GM23248 (cell line): ENCODE results near the gene ILF3. TPM values are rescaled to one million over a fixed set of nuclear protein-coding genes. Genes with fewer than 3 reads are reported as not detected.
A peak's percentile ranks its signal among the peaks of the same experiment; 100 is the strongest.

Experiments used
- DNase-seq: peaks from one replicate; pipeline ENCODE4 v3.0.0-alpha.2; 2015
- H2AFZ ChIP-seq: fragments of 200-600 bp; sonication (generic); 2 replicates; pipeline ENCODE4 v1.6.1; 2016; ENCODE audit warnings: antibody characterized with exemption
- H3F3A ChIP-seq: fragments of 200-600 bp; sonication (generic); 2 replicates; pipeline ENCODE4 v1.6.1; 2016; ENCODE audit warnings: mild to moderate bottlenecking, antibody characterized with exemption, mixed run types; ENCODE audit not compliant: insufficient read depth
- H3K27ac ChIP-seq: fragments of 200-600 bp; sonication (generic); 2 replicates; pipeline ENCODE4 v1.5.1; 2016; ENCODE audit warnings: mild to moderate bottlenecking
- H3K27me3 ChIP-seq: fragments of 200-600 bp; sonication (generic); replicated peaks from 2 replicates; pipeline ENCODE4 v1.6.1; 2016; ENCODE audit warnings: mild to moderate bottlenecking; ENCODE audit not compliant: insufficient read depth
- H3K36me3 ChIP-seq: fragments of 200-600 bp; sonication (generic); 2 replicates; pipeline ENCODE4 v1.6.1; 2016; ENCODE audit warnings: low read depth, mild to moderate bottlenecking
- H3K4me1 ChIP-seq: fragments of 200-600 bp; sonication (generic); 2 replicates; pipeline ENCODE4 v1.6.1; 2016; ENCODE audit warnings: mild to moderate bottlenecking; ENCODE audit not compliant: insufficient read depth
- H3K4me2 ChIP-seq: fragments of 200-600 bp; sonication (generic); one replicate; pipeline ENCODE4 v1.6.1; 2016; ENCODE audit warnings: mild to moderate bottlenecking; ENCODE audit not compliant: unreplicated experiment
- H3K4me3 ChIP-seq: fragments of 200-600 bp; sonication (generic); 2 replicates; pipeline ENCODE4 v1.5.1; 2016; ENCODE audit warnings: mild to moderate bottlenecking
- H3K79me2 ChIP-seq: fragments of 200-600 bp; sonication (generic); 2 replicates; pipeline ENCODE4 v1.6.1; 2016; ENCODE audit warnings: mild to moderate bottlenecking; ENCODE audit not compliant: insufficient read depth
- H3K9ac ChIP-seq: fragments of 200-600 bp; sonication (generic); 2 replicates; pipeline ENCODE4 v1.6.1; 2016; ENCODE audit warnings: mild to moderate bottlenecking
- H3K9me2 ChIP-seq: fragments of 200-600 bp; sonication (generic); 2 replicates; pipeline ENCODE4 v1.6.1; 2016; ENCODE audit warnings: mixed run types, mild to moderate bottlenecking, moderate library complexity; ENCODE audit not compliant: insufficient read depth
- H3K9me3 ChIP-seq: fragments of 200-600 bp; sonication (generic); one replicate; pipeline ENCODE4 v1.6.1; 2017; ENCODE audit warnings: low read depth
- H4K20me1 ChIP-seq: fragments of 200-600 bp; sonication (generic); 2 replicates; pipeline ENCODE4 v1.6.0; 2016; ENCODE audit not compliant: insufficient read depth
- EZH2 ChIP-seq: fragments of 200-600 bp; sonication (generic); IDR thresholded peaks from 2 replicates; pipeline ENCODE4 v1.6.1; 2018; ENCODE audit warnings: antibody characterized with exemption, mild to moderate bottlenecking; ENCODE audit not compliant: insufficient read depth, poor library complexity, severe bottlenecking
- EZH2phosphoT487 ChIP-seq: fragments of 200-600 bp; sonication (generic); IDR thresholded peaks from 2 replicates; pipeline ENCODE4 v1.6.1; 2018; ENCODE audit warnings: antibody characterized with exemption, moderate library complexity, mild to moderate bottlenecking, low read depth; ENCODE audit not compliant: insufficient read depth
- WGBS, 2 experiments: methylation state at CpG; one replicate each; pipeline ENCODE4 v1.1.6; 2015 to 2017; ENCODE audit warnings: low lambda C conversion rate in 2 of 2, low coverage in 1 of 2; ENCODE audit errors: missing lambda C conversion rate in 2 of 2; 5-methylcytosine and 5-hydroxymethylcytosine counted together
- in situ Hi-C: fragments of 300-500 bp; cut with MboI; formaldehyde crosslinking; loops from 2 replicates; pipeline ENCODE4 v1.15.0; 2020
- polyA plus RNA-seq: library from polyadenylated mRNA; unstranded; fragments of >200 nt; fragmentation: Nextera tagmentation; extraction: Ambion mirVana; gene quantifications from 2 replicates; pipeline ENCODE4 v1.2.1, GENCODE V29; 2016
- total RNA-seq: library from RNA; depleted of rRNA; stranded (reverse); fragments of >200 nt; shearing (Covaris generic); gene quantifications from 2 replicates; pipeline ENCODE4 v1.2.3, GENCODE V29; 2014

ILF3 gene
- total and polyA plus RNA-seq, 2 experiments from 2014 or later: 75.5 to 80.1 TPM

DNA sequence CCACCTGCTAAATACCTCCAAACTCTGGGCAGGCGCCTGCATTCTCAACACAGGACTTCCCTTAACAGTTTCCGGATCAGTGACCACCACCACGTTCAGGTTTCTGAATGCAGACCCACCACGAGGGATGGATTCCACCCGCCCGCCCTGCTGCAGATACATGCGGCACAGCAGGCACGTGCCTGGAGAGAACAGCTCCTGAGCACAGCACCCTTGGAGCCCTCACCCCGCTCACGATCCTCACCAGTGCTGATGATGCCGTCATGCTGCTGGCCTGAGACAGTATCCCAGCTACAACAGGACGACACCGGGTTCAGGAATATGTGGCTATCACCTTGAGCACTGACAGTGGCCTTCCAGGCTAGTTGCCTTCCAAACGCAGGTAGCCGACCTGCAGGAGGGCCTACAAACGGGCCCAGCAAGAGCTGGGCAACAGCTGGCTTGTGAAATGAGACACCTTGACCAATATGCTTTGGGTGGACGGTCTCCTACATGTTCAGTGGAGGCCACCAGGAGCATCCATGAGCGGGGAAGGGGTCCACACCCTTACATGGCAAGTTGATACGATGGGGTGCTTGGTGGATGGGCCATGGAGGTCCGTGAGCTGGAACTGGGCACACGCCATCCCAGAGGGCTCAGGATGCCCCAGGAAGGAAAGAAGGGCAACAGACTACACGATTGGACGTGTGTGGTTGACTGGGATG, 37.2 kb downstream of the ILF3 start:
- H2AFZ ChIP-seq: no peak overlapping the region
- no peaks in the 10 kb centered on the region for H3K9me3 ChIP-seq
- no peak overlapping the region for H3K4me2 ChIP-seq
- H3F3A ChIP-seq: peaks cover 11% of the 10 kb centered on the region
- H3K9ac ChIP-seq: no peak overlapping the region
- no peaks in the 10 kb centered on the region for H4K20me1 ChIP-seq
- H3K4me1 ChIP-seq: no peaks in the 10 kb centered on the region
- DNase-seq: no peak
- H3K9me2 ChIP-seq: no peaks in the 10 kb centered on the region
- 79% methylated on average over 23 of the region's 23 CpGs for WGBS, 2 experiments
- H3K4me3 ChIP-seq: no peak overlapping the region
- TF ChIP-seq EZH2 (no peak), EZH2phosphoT487 (no peak)
- in situ Hi-C loops: no loop called here
- no peaks in the 10 kb centered on the region for H3K27me3 ChIP-seq
- H3K36me3 ChIP-seq: 0 out of 2 replicates have a peak, but pooled peaks cover 3% of the 10 kb centered on the region
- no peaks in the 10 kb centered on the region for H3K79me2 ChIP-seq
- no peak overlapping the region for H3K27ac ChIP-seq

DNA sequence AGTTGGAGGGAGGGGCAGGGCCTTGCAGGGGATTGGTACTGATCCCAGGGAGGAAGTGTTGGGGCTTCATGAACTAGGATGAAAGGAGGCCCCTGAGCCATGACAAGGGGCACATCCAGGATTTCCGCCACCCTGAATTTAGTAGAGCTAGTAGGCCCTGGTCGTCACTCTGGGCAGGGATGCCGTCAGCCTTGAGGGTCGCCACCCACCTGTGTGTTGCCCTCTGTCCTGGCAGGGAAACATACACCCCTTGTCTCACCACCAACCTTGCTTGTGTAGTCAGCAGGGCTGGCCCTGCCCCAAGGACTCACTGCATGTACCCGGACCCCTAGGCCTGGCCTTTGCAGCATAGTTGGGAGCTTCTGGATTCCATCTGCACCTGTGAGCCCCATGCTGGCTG, 37.7 kb downstream of the ILF3 start:
- no peaks in the 10 kb centered on the region for H3K4me1 ChIP-seq
- H3K79me2 ChIP-seq: no peaks in the 10 kb centered on the region
- 0 out of 2 replicates have a peak, but pooled peaks cover 3% of the 10 kb centered on the region for H3K36me3 ChIP-seq
- WGBS, 2 experiments: 84 to 87% methylated on average over 5 of the region's 5 CpGs
- H3K4me3 ChIP-seq: no peak overlapping the region
- no peaks in the 10 kb centered on the region for H3K9me2 ChIP-seq
- H4K20me1 ChIP-seq: no peaks in the 10 kb centered on the region
- no peak overlapping the region for H2AFZ ChIP-seq
- no peak overlapping the region for H3K4me2 ChIP-seq
- H3K9ac ChIP-seq: no peak overlapping the region
- no peaks in the 10 kb centered on the region for H3K9me3 ChIP-seq
- H3F3A ChIP-seq: peaks cover 11% of the 10 kb centered on the region
- H3K27me3 ChIP-seq: no peaks in the 10 kb centered on the region
- TF ChIP-seq EZH2phosphoT487 (no peak), EZH2 (no peak)
- no peak for DNase-seq
- in situ Hi-C loops: no loop called here
- no peak overlapping the region for H3K27ac ChIP-seq

DNA sequence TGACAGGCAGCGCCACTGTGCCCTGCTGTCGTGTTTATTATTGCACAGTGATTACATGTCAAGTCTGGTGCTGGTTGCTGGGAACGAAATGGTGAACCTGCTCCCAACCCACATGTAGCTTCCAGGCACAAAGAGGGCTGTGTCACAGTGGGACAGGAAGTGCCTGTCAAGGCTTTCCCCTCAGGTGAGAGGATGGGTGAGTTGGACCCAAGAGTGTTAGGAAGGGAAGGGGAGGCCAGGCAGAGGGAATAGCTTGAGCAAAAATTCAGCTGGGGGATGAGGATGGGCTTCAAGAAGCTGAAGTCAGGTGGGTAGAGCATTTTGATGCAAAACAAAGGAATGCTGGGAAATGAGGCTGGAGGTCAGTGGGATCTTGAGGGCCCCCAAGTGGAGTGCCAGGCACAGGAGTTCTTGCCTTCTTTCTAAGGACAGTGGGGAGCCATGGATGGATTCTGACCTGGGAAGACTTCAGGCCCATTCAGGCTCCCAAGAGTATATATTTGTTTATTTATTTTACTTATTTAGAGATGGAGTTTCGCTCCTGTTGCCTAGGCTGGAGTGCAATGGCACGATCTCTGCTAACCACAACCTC, 38.6 kb downstream of the ILF3 start:
- Histone ChIP-seq H3F3A (peaks cover 11% of the 10 kb centered on the region), H3K9me3 (no peaks in the 10 kb centered on the region), H4K20me1 (no peaks in the 10 kb centered on the region), H3K4me1 (no peaks in the 10 kb centered on the region), H3K27ac (no peak overlapping the region), H3K27me3 (no peaks in the 10 kb centered on the region), H3K4me2 (no peak overlapping the region), H3K79me2 (no peaks in the 10 kb centered on the region), H3K9ac (no peak overlapping the region), H3K4me3 (no peak overlapping the region), H3K9me2 (no peaks in the 10 kb centered on the region), H3K36me3 (0 out of 2 replicates have a peak, but pooled peaks cover 3% of the 10 kb centered on the region), H2AFZ (no peak overlapping the region)
- WGBS, 2 experiments: 83 to 85% methylated on average over 5 of the region's 5 CpGs
- in situ Hi-C loops: no loop called here
- TF ChIP-seq EZH2 (no peak), EZH2phosphoT487 (no peak)
- DNase-seq: no peak

DNA sequence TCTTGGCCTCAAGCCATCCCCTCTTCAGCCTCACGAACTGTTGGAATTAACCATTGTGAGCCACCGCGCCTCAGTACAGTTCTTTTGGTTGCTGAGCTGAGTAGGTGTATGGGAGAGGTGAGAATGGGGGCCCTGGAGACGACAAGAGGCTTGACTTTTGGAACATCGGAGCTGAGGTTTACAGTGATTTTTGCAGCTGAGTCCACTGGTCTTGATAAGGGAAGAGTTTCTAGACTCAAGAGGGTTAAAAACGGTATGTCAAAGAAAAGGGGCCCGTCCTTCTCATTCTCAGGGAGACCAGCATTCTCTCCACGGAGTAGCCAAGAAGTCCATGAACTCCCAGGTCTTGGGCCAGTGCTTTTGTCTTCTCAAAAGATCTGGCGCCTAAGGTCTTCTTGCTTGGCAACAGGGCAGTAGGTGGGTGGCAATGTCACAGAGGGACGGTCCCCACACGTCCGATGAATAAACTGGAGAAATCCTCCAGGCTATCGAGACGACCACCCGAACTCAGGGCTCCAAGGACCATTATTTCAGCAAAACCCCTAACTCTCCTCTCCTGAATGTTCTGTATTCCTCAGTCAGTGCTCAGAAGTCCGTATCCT, 40.7 kb downstream of the ILF3 start:
- Histone ChIP-seq H4K20me1 (no peaks in the 10 kb centered on the region), H3K27ac (no peak overlapping the region), H3K27me3 (no peaks in the 10 kb centered on the region), H3K4me3 (no peak overlapping the region), H3K9me3 (no peaks in the 10 kb centered on the region), H3K36me3 (no peaks in the 10 kb centered on the region), H3F3A (peaks cover 11% of the 10 kb centered on the region), H3K9me2 (no peaks in the 10 kb centered on the region), H3K4me2 (no peak overlapping the region), H2AFZ (no peak overlapping the region), H3K4me1 (no peaks in the 10 kb centered on the region), H3K9ac (no peak overlapping the region), H3K79me2 (no peaks in the 10 kb centered on the region)
- peak; percentile 10 for DNase-seq
- TF ChIP-seq EZH2phosphoT487 (no peak), EZH2 (no peak)
- in situ Hi-C loops: no loop called here
- 51 to 55% methylated on average over 16 of the region's 16 CpGs for WGBS, 2 experiments
